Measurements from ENCODE around the gene MSL3B.

Gene MSL3B

DNA sequence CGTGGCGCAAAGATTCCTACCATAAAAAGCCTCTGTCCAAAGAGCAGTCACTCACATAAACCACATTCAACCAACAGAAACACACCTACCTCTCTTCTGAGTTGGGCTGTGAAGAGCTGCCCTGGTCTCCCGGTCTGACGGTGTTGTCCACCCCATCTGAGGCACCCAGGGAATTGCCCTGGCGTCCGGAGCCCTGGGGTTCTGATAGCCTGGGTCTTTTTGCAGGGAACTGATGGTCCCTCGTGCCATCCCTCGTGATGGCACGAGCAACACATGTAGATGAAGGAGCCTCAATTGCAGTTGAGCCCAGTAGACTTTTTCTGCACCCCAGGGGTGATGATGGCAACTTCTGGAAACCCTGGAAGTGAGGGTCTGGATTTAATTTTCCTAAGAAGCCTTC, 27.7 kb downstream of the MSL3B start:
- no peaks in the 10 kb centered on the region for H3K9me2 ChIP-seq (ENCODE audit: insufficient read depth, low read length)
- H3K79me2 ChIP-seq (replicated peaks; ENCODE audit: insufficient read depth, low read length) = peaks cover 4% of the 10 kb centered on the region
- TF ChIP-seq, protein P1, sequence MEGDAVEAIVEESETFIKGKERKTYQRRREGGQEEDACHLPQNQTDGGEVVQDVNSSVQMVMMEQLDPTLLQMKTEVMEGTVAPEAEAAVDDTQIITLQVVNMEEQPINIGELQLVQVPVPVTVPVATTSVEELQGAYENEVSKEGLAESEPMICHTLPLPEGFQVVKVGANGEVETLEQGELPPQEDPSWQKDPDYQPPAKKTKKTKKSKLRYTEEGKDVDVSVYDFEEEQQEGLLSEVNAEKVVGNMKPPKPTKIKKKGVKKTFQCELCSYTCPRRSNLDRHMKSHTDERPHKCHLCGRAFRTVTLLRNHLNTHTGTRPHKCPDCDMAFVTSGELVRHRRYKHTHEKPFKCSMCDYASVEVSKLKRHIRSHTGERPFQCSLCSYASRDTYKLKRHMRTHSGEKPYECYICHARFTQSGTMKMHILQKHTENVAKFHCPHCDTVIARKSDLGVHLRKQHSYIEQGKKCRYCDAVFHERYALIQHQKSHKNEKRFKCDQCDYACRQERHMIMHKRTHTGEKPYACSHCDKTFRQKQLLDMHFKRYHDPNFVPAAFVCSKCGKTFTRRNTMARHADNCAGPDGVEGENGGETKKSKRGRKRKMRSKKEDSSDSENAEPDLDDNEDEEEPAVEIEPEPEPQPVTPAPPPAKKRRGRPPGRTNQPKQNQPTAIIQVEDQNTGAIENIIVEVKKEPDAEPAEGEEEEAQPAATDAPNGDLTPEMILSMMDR (IDR thresholded peaks at IDR 0.05; ENCODE audit: poor library complexity, severe bottlenecking) = no peak
- TF ChIP-seq MXI1 (conservative IDR thresholded peaks at IDR 0.05; ENCODE audit: poor library complexity, severe bottlenecking) = no peak
- TF ChIP-seq POLR2AphosphoS5 (IDR thresholded peaks at IDR 0.05) = no peak
- no peak for TF ChIP-seq RAD21 (conservative IDR thresholded peaks at IDR 0.05)
- TF ChIP-seq SMC3 (conservative IDR thresholded peaks at IDR 0.05; ENCODE audit: poor library complexity) = no peak
- no peak for TF ChIP-seq EP300 (conservative IDR thresholded peaks at IDR 0.05; ENCODE audit: poor library complexity, severe bottlenecking)
- no peak for TF ChIP-seq TAF1 (IDR thresholded peaks at IDR 0.05; ENCODE audit: low read depth)
- TF ChIP-seq, protein P2, sequence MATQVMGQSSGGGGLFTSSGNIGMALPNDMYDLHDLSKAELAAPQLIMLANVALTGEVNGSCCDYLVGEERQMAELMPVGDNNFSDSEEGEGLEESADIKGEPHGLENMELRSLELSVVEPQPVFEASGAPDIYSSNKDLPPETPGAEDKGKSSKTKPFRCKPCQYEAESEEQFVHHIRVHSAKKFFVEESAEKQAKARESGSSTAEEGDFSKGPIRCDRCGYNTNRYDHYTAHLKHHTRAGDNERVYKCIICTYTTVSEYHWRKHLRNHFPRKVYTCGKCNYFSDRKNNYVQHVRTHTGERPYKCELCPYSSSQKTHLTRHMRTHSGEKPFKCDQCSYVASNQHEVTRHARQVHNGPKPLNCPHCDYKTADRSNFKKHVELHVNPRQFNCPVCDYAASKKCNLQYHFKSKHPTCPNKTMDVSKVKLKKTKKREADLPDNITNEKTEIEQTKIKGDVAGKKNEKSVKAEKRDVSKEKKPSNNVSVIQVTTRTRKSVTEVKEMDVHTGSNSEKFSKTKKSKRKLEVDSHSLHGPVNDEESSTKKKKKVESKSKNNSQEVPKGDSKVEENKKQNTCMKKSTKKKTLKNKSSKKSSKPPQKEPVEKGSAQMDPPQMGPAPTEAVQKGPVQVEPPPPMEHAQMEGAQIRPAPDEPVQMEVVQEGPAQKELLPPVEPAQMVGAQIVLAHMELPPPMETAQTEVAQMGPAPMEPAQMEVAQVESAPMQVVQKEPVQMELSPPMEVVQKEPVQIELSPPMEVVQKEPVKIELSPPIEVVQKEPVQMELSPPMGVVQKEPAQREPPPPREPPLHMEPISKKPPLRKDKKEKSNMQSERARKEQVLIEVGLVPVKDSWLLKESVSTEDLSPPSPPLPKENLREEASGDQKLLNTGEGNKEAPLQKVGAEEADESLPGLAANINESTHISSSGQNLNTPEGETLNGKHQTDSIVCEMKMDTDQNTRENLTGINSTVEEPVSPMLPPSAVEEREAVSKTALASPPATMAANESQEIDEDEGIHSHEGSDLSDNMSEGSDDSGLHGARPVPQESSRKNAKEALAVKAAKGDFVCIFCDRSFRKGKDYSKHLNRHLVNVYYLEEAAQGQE (IDR thresholded peaks at IDR 0.05; ENCODE audit: borderline replicate concordance) = no peak
- no peak for TF ChIP-seq EZH2 (IDR thresholded peaks at IDR 0.05; ENCODE audit: borderline replicate concordance, insufficient read depth, low read length, poor library complexity, severe bottlenecking)
- H4K20me1 ChIP-seq (ENCODE audit: insufficient read depth) = no peaks in the 10 kb centered on the region
- H3K36me3 ChIP-seq (ENCODE audit: insufficient read depth, low read length) = no peaks in the 10 kb centered on the region
- H3K27ac ChIP-seq (ENCODE audit: low read length) = no peak overlapping the region
- no peak overlapping the region for H3K4me2 ChIP-seq (ENCODE audit: low read length)
- no peaks in the 10 kb centered on the region for H3K9me3 ChIP-seq (ENCODE audit: low read length)
- no peak overlapping the region for H2AFZ ChIP-seq (ENCODE audit: low read depth, low read length)
- H3K9ac ChIP-seq (ENCODE audit: low read length) = no peak overlapping the region
- no peaks in the 10 kb centered on the region for H3K27me3 ChIP-seq (ENCODE audit: insufficient read depth, low read depth, low read length)
- H3F3A ChIP-seq (ENCODE audit: insufficient read depth, low read length, poor library complexity, severe bottlenecking) = no peaks in the 10 kb centered on the region
- H3K4me3 ChIP-seq (ENCODE audit: low read length) = no peak overlapping the region

GRCh38 chr2:233839447-233839820, 28.8 kb downstream of the MSL3B start:
- H3K9me3 ChIP-seq (ENCODE audit: low read length) = no peaks in the 10 kb centered on the region
- TF ChIP-seq EZH2 (IDR thresholded peaks at IDR 0.05; ENCODE audit: borderline replicate concordance, insufficient read depth, low read length, poor library complexity, severe bottlenecking) (no peak), RAD21 (conservative IDR thresholded peaks at IDR 0.05) (no peak), TAF1 (IDR thresholded peaks at IDR 0.05; ENCODE audit: low read depth) (no peak), MXI1 (conservative IDR thresholded peaks at IDR 0.05; ENCODE audit: poor library complexity, severe bottlenecking) (no peak), EP300 (conservative IDR thresholded peaks at IDR 0.05; ENCODE audit: poor library complexity, severe bottlenecking) (no peak), SMC3 (conservative IDR thresholded peaks at IDR 0.05; ENCODE audit: poor library complexity) (no peak), POLR2AphosphoS5 (IDR thresholded peaks at IDR 0.05) (no peak)
- TF ChIP-seq, protein P1 (IDR thresholded peaks at IDR 0.05; ENCODE audit: poor library complexity, severe bottlenecking) = no peak
- TF ChIP-seq, protein P2 (IDR thresholded peaks at IDR 0.05; ENCODE audit: borderline replicate concordance) = no peak
- H3F3A ChIP-seq (ENCODE audit: insufficient read depth, low read length, poor library complexity, severe bottlenecking) = no peaks in the 10 kb centered on the region
- peaks cover 4% of the 10 kb centered on the region for H3K79me2 ChIP-seq (replicated peaks; ENCODE audit: insufficient read depth, low read length)
- H3K4me2 ChIP-seq (ENCODE audit: low read length) = no peak overlapping the region
- no peak overlapping the region for H3K27ac ChIP-seq (ENCODE audit: low read length)
- H3K9me2 ChIP-seq (ENCODE audit: insufficient read depth, low read length) = no peaks in the 10 kb centered on the region
- H3K27me3 ChIP-seq (ENCODE audit: insufficient read depth, low read depth, low read length) = no peaks in the 10 kb centered on the region
- no peak overlapping the region for H3K4me3 ChIP-seq (ENCODE audit: low read length)
- H4K20me1 ChIP-seq (ENCODE audit: insufficient read depth) = no peaks in the 10 kb centered on the region
- no peak overlapping the region for H3K9ac ChIP-seq (ENCODE audit: low read length)
- no peaks in the 10 kb centered on the region for H3K36me3 ChIP-seq (ENCODE audit: insufficient read depth, low read length)
- no peak overlapping the region for H2AFZ ChIP-seq (ENCODE audit: low read depth, low read length)
